GM21367 (cell line): ENCODE results near the gene SH2D7.

Source experiments
- ATAC-seq: cut with Tn5 transposase; IDR thresholded peaks from one replicate; pipeline ENCODE4 v1.9.1; 2021; ENCODE audit not compliant: unreplicated experiment

Gene SH2D7

DNA sequence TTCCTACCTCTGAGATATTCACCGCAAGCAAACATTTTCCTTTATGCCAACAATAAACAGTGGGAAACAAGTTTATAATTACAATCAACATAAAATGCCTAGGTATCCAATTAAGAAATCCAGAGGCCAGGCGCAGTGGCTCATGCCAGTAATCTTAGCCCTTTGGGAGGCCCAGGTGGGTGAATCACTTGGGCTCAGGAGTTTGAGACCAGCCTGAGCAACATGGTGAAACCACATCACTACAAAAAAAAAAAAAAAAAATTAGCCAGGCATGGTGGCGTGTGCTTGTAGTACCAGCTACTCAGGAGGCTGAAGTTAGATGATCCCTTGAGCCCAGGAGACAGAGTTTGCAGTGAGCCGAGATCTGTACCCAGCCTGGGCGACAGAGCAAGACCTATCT is 32.1 kb upstream of the SH2D7 start:
- no peak for ATAC-seq

DNA sequence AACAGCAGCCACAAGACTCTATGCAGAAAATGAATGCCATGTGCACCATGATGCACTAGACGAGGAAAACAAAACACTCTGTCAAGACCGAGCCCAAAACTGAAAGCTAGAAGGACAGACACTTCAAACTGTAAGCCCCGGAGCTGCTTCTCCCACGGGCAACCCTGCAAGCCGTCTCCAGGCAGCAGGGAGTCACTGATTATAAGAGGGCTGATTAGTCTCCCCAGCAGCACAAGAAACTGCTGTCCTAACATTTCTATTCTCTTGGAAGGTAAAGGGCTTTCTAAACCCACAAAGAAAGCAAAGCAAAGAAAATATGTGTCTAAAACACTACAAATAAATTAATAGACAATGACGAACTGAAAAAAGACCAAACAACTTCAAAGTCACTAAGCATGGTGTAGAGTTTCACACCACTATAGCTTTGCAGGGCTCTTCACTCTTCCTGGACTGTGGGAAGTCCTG is 30.4 kb upstream of the SH2D7 start:
- ATAC-seq = no peak

DNA sequence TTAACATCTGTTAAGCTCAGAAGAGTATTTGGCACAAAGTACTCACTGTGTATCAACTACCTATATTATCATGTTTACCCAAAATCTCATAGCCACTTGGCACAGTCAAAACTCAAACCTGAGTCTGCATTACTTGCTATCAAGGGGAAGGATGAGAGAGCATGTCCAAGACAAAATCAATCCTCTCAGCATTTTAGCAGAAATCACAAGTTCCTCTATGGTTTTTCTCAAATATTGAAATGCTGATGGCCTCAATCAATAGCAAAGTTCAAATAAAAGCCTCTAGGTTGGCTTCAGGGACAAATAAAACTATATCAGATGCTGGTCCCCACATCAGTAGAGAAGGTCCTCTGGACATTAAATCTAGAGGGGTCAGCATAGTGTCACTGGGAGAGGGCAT is 29.1 kb upstream of the SH2D7 start:
- ATAC-seq = no peak

DNA sequence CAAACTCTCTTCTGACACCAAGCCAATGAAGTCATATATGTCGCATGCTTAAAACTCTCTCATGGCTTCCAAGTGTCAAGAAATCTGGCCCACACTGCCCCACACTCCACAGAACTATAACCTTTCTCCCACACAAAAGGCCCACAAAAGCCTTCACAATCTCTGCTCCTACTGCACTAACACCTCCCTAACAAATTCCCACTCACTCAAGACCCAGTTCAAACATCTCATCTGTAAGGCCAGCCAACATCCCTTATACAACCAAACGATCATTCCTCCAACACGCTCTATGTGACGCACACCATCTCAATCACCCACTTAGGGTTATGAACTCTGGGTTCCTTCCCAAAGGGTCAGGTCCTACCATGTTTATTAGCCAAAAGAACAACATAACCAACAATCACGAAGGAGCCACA is 28.4 kb upstream of the SH2D7 start:
- ATAC-seq = no peak

DNA sequence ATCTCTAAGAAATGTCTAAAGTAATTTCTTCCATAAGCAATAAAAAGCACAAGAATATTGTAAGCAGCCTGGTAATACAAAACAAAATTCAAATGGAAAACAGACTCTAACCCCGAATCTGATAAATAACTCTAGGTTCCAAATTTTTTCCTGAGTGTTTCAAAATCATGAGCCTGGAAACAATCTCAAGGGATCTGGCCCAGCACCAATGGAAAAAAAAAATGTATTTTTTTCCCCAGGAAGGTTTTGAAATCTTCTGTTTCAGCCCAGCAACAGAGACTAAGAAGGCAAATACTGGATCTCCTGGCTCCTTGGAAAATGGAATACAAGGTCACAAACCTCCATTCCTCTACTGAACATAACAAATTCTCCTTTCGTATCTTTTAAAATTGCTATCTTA is 27.8 kb upstream of the SH2D7 start:
- no peak for ATAC-seq

DNA sequence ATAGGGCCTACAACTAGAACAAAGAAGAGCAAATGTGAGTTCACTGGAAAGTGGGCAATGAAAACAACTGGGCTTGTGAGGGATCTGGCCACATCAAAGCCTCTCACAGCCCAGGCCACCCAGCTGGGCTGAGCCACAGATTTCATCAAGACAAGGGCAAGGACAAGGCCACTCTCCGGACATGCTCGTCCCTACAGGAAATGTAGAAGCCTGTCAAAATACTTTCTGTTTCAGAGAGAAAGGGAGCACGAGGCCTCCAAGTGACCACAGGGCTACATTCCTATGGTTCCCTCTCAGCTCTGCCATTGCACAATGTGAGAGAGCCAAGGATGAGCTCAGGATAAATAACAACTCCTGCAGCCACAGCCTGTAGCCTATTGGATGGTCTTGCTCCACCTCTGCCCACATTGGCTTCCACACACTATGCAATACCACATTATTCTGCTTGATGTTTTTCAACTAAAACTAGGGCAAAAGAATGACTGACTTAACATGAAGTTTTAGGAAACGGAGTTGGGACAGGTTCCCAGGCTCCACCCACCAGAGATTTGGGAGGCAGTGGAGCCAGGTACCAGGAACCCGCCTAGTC is 27.0 kb upstream of the SH2D7 start:
- ATAC-seq = no peak

DNA sequence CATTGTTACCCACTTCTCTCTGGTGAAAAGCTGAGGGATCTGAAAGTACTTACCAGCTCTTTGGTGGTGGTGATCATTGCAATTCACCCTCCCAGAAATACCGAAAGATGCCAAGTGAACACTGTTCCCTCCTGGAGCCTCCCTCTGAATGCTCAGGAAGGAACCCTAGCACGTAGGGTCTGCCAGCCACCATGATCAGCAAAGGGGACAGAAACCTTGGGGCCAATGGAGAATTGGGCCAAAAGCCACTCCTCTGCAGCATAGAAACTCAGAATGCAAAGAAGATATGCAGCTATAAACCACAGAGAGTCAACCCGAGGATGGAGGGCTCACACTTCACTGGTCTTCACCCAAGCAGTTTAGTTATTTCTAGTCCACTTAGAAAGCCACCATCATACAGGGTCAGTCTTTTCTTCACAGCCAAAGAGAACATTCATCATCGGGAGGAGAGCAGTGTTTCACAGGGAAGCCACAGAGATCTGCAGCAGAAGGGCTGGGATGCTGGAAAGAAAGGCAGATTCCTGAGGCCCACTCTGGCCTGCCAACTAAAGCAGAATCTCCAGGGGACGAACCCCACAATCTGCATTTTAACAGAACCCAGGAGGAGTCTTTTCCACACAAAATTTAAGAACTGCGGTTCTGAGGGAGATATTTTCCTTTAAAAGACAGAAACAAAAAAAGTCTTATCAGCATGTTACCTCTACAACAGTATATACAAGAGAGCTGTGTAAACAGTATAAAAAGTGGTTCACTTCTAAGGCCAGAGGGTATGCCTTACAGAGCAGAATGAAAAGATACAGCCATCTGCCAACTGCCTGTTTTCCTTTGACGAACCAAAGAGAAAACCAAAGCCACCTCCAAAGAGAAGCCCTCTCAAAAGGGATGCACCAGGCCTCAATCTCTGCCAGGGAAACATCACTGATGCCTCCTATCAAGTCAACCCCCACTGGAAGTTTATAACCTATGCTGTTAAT is 26.1 kb upstream of the SH2D7 start:
- ATAC-seq = peak; percentile 56

DNA sequence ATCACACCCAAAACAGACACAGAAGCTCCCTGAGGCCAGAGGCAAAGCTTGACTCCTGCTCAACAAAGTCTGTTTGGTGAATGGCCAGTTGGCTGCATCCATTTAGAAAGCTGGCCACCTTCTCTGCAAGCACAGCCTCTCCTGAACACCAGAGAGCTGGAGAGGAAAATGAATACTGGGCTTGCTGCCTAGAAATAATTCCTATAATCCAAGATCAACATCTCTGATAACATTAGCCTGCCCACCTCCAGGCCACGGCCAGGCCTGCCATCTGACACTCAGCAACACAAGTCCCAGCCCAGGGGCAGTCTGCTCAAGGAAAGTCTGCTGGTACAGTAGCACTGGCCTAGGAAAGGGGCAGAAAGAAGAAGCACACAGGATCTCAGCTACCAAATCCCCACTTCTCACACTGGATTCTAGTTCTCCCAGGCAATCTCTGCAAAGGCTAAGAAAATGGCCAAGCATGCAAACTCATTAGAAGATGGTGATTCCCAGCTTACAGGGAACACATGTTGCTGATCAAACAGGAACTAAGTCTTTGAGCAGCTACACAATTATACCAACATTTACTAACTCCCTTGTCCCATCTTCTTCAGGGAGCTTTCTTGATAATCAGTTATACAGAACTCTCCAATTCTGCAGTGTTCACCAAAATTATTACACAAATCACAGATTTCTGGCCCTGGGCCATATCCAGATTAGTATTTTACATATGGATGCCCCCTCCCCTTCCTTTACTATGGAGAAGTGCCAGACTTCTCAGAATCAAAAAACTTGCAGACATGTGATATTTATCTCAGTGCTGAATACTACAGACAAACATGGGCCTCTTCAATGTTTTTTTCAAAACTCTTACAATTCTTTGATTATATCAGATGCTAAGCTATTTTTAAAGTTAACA is 24.8 kb upstream of the SH2D7 start:
- no peak for ATAC-seq

DNA sequence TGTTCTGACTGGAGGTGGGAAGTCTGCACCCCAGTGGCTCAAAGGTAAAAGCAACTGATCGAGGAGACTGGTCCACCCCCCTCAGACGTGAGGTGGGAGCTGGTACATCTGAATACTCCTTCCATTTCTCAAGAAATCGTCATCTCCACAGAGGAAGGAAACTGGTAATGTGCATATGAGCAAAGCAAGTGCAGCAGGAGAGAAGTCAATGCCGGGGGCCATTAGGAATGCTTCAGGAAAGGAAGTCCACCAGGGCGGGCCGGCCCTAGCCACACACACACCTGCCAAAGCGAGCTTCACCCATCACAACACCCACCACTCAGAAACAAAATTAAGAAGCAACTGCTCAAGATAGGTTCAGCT is 23.3 kb upstream of the SH2D7 start:
- ATAC-seq = peak; percentile 13

DNA sequence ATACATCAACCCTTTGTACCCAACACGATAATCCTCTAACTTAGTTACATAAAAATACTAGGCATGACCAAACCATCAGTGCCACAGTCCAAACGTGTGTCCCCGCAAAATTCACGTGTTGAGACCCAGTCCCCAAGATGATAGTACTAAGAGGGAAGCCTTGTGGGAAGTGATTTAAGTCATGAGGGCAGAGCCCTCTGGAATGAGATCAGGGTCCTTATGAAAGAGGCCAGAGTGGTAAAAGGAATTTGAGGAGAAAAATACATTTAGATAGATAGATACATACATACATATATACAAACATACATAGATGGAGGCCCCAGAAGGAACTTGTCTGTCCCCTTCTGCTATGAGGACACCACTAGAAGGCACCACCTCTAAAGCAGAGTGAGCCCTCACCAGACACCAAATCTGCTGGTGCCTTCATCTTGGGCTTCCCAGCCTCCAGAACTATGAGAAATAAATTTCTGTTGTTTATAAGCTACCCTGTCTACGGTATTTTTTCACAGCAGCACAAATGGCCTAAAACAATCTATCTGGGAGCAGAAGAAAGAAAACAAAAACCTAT is 22.8 kb upstream of the SH2D7 start:
- ATAC-seq = no peak

DNA sequence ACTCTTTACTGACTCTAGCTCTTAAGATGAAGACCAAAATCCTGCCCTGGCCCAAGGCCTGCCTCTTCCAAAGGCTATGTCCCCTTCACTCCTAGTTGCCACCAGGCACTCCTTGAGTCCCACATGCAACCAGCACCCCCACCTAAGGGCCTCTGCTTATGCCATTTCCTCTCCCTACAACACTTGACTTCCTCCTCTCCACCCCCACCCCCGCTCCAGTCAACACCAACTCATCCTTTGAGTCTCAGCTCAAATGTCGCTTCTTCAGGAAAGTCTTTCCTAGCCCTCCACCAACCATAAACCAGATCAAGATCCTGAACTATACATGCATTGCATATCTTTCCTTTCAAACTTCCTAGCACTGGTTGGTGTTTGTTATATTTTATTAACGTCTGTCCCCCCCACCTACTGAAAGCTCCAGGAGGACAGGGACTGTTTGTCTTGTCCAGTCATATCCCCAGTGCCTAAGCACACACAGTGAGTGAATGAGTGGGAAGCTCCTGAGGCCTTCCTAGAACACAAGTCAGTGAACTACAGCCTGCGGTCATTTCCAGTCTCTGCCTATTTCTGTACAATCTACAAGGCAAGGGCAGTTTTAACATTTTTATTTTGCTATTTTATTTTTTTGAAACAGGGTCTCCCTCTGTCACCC is 22.2 kb upstream of the SH2D7 start:
- ATAC-seq = no peak

DNA sequence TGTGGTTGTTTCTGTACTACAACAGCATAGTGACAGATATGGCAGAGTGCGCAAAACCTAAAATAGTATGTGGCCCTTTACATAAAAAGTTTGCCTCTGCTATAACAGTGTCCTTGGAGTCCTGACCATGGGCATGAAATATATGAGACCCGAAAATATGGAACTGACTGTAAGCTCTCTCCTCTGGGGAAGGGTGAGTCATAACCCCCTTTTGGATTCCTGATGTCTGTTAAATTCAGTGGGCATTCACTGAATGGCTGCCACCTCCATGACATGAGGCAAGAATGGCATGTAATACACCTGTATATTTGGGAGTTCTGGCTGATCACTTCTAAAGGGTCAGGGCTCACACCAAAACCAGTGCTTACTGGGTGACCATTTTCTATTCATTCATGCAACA is 21.0 kb upstream of the SH2D7 start:
- ATAC-seq = no peak

DNA sequence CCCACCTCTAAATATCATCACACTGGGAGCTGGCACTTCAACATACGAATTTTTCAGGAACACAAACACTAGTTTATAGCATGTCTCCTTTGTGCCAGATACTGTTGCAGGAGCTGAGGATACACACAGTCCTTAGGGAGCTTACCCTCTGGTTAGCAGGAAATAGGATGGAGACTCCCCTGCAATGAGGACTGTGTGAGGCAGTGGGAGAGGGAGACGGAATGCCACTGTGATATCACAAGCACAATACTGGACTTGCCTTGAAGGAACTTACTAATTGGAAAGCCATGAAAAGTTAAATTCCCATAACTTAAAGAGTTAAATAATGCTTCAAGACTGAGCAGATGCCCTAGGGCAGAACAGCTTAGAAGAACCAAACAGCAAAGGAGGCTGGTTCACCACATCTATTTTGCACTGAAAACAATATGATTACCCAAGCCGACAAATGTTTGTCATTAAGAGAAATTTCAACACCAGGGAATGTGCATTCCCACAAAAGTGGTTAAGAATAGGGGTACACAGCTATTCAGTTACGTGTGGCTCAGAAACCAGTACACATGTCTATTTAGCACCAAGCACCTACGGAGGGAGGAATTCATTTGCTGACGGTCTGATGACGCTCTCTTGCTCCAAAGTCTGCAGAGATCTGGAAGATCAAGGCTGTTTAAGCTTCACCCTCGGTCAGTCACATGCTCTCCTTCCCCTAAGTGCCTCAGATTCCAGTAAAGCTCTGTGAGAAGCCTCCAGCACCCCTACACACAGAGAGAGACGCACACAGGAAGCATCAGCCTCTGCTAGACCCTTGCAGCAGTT is 20.1 kb upstream of the SH2D7 start:
- no peak for ATAC-seq

DNA sequence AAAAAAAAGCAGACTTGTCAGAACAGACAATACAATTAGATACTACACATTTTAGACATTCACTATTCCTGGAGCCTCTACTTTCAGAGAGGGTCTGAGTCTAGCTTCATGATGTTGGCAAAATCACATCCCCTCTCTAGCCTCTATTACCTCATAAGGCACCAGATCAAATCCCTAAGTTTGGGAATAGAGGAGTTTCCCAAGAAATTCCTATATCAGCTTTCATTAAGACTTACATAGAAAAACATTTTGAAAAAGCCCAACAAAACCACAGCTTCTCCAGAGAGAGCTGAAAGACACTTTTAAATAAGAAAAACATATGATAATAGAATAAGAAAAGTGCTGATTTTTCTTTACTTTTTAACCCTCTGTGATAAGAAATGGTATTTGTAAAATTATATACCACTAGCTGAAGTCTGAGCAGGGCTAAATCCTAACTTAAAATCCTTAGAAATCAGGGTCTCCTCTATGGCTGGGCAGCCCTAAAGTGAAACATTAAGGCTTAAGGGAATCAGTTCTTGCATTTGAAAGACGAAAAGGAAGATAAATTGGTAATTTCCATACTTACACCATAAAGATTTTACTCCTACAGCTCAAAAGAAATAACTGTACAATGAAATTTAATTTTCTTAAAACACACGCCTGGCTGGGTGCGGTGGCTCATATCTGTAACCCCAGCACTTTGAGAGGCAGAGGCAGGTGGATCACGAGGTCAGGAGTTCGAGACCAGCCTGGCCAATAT is 19.1 kb upstream of the SH2D7 start:
- ATAC-seq = no peak

DNA sequence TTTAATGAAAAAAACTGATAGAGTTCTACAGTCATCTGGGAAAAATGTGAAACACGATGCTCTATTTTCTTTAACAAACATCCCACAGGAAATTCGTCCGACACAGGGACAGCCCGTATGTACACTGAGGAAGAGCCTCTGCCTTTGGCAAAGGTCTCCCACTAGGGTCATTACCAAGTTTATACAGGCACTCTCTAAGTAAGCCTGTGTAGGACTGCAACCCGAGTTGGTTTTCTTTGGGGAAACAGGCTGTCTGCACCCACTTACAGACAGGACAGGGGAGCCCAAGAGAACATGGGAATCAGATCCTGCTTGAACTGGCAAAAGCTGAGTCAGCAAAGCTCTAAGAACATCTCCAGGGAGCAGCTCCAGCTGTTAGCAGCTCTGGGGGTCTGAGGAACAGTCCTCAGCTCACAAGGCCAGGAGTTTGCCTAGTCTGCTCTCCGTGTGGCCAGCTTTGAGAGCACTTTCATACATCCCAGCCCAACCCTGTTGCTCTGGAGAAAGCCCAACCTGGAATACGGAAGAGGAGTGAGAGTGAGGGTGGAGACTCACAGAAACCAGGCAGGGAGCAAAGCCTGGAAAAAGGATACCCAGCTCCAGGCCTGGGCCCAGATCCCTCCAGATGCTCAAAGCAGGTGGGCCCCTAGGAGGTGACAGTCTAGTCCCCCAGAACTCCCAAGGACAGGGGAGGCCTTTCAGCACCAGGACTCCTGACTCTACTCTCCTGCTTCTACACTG is 16.7 kb upstream of the SH2D7 start:
- no peak for ATAC-seq

DNA sequence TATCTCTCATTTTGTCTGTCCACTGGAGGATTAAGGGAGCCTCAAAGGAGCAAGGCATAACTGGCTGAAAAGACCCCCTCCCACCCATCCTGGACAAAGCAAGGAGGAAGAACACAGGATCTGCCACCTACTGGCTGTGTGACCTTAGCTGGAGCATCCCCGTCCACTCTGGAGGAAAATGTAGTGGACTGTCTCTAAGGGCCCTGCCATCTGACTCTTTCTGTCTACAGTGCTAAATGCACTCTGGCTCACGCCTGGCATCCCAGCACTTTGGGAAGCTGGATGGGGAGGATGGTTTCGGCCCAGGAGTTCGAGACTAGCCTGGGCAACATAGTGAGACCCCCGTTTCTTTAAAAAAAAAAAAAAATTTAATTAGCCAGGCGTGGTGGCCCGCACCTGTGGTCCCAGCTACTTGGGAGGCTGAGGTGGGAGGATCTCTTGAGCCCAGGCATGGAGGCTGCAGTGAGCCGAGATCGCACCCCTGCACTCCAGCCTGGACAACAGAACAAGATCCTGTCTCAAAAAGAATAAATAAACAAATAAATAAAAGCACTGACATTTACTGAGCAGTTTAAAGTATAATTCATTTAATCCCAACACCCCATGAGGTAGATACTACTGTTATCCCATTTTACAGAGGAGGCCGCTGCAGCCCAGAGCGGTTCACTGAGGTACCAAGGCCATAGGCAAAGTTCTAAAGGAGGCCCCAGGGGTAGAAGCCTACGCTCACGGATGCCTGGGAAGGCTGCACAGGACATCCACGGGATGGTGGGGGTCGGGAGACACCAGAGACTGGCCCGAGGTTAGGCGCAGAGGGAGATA is 15.9 kb upstream of the SH2D7 start:
- no peak for ATAC-seq

DNA sequence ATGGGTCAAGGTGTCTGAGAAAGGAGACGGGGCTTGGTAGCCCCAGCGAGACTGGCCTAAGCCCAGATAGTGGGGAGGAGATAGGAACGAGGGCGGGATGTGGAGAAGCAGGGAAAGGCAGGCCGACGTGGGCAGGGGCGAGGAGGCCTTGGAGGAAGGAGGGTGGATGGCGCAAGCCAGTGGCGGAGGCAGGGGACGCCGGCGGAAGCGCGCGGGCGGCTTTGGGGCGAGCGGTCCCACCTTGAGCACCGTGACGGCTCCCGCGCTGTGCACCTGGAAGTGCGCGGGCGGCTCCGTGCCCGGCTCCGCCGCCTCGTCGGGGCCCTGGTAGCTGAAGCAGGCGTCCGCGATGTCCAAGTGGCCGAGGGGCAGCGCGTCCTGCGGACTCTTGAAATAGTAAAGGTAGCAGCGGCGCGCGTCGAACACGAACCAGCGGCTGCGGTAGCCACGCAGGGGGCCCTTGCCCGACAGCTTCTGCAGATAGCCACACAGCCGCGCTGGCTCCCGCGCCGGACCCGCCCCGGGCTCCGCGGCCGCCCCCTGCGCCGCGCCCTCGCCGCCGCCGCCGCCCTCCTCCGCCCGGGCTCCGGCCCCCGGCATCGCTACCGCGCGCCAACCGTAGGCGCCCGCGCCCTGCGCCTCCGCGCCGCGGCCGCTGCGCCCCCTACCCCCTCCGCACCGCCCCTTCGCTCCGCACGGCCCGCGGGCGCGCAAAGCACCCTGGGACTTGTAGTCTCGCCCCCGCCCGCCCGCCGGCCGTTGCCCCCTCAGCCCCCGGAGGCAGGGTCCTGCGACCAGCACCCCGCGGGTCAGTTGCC is 15.1 kb upstream of the SH2D7 start, which contains the start of gene TBC1D2B:
TSS of gene TBC1D2B (minus strand) at position 659 of the 818 bp plus-strand sequence. CDS start at position 600, 59 bp downstream.
- peak; percentile 51 for ATAC-seq
